GM12873 (cell line): Measurements from ENCODE around the gene EEPD1.

Experiments
- TF ChIP-seq, protein P1 (sequence below): IDR thresholded peaks from 2 replicates; pipeline ENCODE4 v1.5.1; 2012; ENCODE audit warnings: low read depth, mild to moderate bottlenecking, moderate library complexity, low read length, control low read depth; ENCODE audit not compliant: insufficient read depth; ENCODE audit errors: missing control alignments

The EEPD1 gene

DNA sequence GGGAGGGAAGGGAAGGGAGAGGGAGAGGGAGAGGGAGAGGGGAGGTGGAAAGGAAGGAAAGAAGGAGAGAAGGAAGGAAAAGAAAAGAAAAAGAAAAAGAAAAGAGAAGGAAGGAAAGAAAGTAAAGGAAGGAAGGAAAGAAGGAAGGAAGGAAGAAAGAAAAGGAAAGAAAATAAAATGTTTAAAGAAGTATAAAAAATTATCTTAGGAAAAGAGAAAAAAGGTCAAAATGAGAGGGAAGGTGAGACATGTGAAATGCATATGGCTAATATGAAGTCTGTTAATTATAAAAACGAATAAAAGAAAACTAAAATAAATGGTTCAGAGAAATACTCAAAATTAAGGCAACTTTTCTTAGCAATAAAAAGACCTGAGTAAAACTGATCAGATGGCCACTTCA is 190.5 kb downstream of the EEPD1 start:
- TF ChIP-seq, protein P1, sequence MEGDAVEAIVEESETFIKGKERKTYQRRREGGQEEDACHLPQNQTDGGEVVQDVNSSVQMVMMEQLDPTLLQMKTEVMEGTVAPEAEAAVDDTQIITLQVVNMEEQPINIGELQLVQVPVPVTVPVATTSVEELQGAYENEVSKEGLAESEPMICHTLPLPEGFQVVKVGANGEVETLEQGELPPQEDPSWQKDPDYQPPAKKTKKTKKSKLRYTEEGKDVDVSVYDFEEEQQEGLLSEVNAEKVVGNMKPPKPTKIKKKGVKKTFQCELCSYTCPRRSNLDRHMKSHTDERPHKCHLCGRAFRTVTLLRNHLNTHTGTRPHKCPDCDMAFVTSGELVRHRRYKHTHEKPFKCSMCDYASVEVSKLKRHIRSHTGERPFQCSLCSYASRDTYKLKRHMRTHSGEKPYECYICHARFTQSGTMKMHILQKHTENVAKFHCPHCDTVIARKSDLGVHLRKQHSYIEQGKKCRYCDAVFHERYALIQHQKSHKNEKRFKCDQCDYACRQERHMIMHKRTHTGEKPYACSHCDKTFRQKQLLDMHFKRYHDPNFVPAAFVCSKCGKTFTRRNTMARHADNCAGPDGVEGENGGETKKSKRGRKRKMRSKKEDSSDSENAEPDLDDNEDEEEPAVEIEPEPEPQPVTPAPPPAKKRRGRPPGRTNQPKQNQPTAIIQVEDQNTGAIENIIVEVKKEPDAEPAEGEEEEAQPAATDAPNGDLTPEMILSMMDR, result no peak

DNA sequence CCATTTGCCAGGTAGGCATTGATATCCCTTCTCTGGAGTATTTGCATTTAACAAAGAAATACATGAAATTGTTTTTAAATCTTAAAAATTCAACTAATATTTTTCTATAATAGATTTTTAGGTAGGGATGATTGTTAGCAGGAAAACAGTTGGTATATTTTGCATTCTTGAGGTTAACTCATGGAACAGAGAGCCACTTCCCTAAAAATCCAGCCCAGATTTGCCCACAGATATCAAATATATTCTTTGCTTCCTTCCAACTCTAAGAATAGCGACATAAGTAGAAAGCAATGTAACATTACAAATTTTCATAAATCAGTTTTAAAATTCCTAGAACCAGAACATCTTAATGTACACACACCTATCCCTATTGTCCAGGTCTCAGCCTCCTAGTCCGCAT is 191.6 kb downstream of the EEPD1 start:
- TF ChIP-seq, protein P1, result no peak

DNA sequence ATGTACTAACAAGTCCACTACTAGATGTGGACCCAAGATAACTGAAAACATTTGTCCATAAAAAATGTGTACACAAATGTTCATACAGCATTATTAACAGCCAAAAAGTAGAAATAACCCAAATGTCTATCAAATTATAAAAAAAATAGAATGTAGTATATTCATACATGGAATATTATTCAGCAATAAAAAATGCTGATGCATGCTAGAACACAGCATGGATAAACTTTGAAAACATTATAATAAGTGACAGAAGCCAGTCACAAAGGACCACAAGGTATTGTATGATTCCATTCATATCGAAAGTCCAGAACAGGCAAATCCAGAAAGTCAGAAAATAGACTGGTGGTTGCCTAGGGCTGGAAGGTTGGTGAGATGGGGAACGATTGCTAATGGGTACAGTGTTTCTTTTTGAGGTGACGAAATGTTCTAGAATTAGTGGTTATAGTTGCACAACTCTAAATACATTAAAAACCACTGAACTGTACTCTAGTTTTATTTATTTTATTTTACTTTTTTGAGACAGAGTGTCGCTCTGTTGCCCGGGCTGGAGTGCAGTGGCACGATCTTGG is 193.3 kb downstream of the EEPD1 start:
- TF ChIP-seq, protein P1, result no peak

DNA sequence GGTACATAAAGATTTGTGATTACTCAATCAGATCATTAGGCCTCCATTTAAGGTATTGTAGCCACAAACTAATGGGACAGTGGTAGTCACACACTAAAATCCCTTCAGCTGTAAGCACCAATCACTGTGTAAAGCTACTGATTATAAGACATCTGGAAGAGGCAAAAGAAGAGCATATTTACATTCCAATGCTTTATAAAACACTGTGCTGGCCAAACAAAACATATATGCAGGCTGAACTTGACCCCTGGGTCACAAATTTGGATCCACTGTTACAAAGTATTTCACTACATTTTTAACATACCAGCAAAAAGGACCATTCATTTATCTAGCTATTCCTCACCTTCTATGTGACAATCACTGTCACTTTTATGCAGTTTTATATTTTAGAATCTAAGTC is 195.2 kb downstream of the EEPD1 start:
- TF ChIP-seq, protein P1, result no peak

DNA sequence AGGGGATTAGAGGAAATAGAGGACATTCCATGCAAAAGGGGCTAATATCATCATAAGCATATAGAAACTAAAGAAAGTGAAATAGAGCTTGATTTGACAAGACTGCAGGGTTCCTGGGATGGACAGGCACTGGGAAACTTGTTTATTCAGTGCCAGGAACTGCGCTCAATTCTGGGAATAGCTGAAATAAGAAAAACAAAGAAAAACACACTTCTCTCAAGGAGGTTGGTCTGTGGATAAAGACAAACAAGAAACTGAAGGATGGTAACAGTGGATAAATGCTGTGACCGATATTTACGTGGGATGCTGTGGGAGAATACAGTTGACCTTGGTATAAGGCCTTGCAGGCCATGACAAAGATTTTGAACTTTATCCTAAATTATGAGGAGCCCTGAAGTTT is 195.7 kb downstream of the EEPD1 start:
- TF ChIP-seq, protein P1, result no peak

DNA sequence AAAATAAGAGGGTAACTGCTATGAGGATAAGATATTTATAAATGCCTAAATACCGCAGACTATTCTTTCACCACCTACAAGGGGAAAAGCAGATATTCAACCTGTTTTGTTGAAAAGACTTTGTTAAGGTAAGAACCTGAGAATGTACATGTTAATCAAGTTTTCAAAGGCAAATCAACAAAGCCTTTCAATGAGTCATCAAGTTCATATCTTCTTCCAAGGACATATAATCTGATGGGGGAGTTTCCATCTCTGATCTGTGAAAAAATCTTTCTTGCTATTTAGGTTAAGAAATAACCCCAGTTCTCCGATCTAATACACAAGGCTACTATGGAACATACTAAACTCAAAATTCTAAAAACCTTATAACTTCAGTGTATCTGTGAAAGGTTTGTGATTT is 196.6 kb downstream of the EEPD1 start:
- TF ChIP-seq, protein P1, result no peak
